RWPE2 (cell line): ENCODE measurements around the gene PDK1.

Source experiments
- ATAC-seq: fragments of 200-7000 bp; cut with Tn5 transposase; 3 replicates; pipeline ENCODE4 v1.9.1; 2021; ENCODE audit warnings: low read depth
- DNase-seq: peaks from one replicate; pipeline ENCODE4 v3.0.0-alpha.2; 2020; ENCODE audit warnings: low spot score
- H3K27ac ChIP-seq: fragments of 450-650 bp; 2 replicates; pipeline ENCODE4 v1.5.1; 2017; ENCODE audit warnings: mild to moderate bottlenecking; ENCODE audit not compliant: poor library complexity, severe bottlenecking
- H3K27me3 ChIP-seq: fragments of 250-450 bp; sonication (Bioruptor Pico); 2 replicates; pipeline ENCODE4 v1.5.1; 2021; ENCODE audit warnings: mild to moderate bottlenecking, moderate library complexity; ENCODE audit not compliant: insufficient read depth, poor library complexity, severe bottlenecking
- H3K36me3 ChIP-seq: fragments of 250-450 bp; sonication (Bioruptor Pico); 2 replicates; pipeline ENCODE4 v1.5.1; 2020; ENCODE audit warnings: low read depth, mild to moderate bottlenecking, moderate library complexity
- H3K4me1 ChIP-seq: fragments of 250-450 bp; sonication (Bioruptor Pico); 2 replicates; pipeline ENCODE4 v1.5.1; 2021; ENCODE audit warnings: mild to moderate bottlenecking, moderate library complexity; ENCODE audit not compliant: insufficient read depth, poor library complexity, severe bottlenecking
- H3K4me3 ChIP-seq: fragments of 250-450 bp; sonication (Bioruptor Pico); 2 replicates; pipeline ENCODE4 v1.5.1; 2021; ENCODE audit warnings: mild to moderate bottlenecking, moderate library complexity; ENCODE audit not compliant: severe bottlenecking
- H3K9me3 ChIP-seq: fragments of 250-450 bp; sonication (Bioruptor Pico); 2 replicates; pipeline ENCODE4 v1.5.1; 2021; ENCODE audit warnings: mild to moderate bottlenecking, moderate library complexity; ENCODE audit not compliant: severe bottlenecking
- TF ChIP-seq, protein P1 (sequence below): fragments of 450-650 bp; IDR thresholded peaks from one replicate; pipeline ENCODE4 v1.5.1; 2017; ENCODE audit warnings: mild to moderate bottlenecking, moderate library complexity; ENCODE audit not compliant: poor library complexity, severe bottlenecking

The PDK1 gene

DNA sequence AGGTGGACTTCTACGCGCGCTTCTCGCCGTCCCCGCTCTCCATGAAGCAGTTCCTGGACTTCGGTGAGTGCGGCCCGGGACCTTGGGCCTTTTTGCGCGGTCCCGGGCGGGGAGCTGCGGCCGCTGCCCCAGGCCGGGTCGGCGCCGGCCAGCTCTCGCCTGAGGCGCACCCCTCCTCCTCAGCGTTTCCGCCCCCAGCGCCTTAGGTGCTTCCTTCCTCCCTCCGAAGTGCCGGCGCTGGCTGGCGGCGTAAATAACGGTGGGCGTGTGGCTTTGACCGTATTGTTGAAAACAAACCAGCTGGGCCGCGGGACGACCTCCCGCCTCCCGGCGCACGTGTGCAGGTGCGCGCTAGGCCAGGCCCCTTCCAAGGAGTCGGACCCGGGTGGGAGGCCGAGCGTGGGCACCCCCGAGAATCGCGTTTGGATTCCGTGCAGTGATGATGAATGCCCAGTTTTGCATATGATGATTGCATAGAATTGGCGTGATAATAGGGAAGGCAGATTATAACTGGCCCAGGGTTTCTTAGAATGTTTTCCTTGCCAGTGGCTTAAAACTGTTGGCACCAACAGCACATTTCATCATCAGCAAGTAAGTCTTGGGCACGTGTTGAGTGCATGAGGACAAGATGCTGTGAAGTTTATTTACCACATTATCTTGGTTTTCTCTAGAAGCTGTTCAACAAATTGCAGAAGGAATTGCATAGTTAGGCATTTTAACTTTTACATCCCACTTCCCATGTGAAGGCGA, 569 bp downstream of the PDK1 start:
- Histone ChIP-seq H3K9me3 (no peaks in the 10 kb centered on the region), H3K27me3 (no peaks in the 10 kb centered on the region), H3K4me3 (peak overlapping the region; percentile 65), H3K4me1 (peaks cover 23% of the 10 kb centered on the region), H3K36me3 (peaks cover 32% of the 10 kb centered on the region), H3K27ac (peak overlapping the region; percentile 84)
- peak; percentile 55 for ATAC-seq
- TF ChIP-seq, protein P1, sequence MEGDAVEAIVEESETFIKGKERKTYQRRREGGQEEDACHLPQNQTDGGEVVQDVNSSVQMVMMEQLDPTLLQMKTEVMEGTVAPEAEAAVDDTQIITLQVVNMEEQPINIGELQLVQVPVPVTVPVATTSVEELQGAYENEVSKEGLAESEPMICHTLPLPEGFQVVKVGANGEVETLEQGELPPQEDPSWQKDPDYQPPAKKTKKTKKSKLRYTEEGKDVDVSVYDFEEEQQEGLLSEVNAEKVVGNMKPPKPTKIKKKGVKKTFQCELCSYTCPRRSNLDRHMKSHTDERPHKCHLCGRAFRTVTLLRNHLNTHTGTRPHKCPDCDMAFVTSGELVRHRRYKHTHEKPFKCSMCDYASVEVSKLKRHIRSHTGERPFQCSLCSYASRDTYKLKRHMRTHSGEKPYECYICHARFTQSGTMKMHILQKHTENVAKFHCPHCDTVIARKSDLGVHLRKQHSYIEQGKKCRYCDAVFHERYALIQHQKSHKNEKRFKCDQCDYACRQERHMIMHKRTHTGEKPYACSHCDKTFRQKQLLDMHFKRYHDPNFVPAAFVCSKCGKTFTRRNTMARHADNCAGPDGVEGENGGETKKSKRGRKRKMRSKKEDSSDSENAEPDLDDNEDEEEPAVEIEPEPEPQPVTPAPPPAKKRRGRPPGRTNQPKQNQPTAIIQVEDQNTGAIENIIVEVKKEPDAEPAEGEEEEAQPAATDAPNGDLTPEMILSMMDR: no peak
- peak; percentile 70 for DNase-seq

DNA sequence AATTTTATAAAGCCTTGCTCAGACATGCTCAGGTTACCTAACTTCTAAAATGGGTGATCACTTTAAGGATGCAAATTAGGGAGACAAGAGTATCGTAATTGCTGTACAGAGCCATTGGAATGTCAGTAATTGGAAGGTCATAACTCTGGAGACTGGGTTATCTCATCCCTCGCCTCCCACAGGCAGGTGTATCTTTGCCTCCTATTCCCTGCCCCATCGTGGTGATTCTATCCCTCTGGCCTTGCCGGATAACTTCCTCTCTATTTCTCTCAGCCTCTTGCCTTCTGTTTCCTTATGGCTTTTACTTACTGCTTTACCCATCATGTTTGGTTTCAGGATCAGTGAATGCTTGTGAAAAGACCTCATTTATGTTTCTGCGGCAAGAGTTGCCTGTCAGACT, 2.5 kb downstream of the PDK1 start:
- Histone ChIP-seq H3K27ac (no peak overlapping the region), H3K27me3 (no peaks in the 10 kb centered on the region), H3K4me3 (no peak overlapping the region), H3K36me3 (peaks cover 51% of the 10 kb centered on the region), H3K4me1 (peaks cover 14% of the 10 kb centered on the region), H3K9me3 (no peaks in the 10 kb centered on the region)
- ATAC-seq: no peak
- TF ChIP-seq, protein P1: no peak
- no peak for DNase-seq

DNA sequence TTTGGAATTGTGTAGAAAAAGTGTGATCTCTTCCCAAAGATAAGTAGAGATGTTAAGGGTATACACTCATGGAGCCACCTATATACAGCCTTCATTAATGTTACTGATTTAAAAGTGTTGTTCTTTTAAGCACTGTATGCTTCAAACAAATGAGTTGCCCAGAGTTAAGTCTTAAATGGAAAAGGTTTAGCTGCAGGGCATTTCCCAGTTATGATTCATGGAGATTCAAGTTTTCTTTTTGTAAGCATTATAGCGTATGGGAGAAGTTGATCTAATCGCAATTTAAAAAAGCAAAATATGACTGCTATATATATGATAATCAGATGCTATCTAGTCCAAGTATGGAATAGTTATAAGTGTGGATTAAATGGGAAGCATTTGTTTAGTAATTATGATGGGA, 4.8 kb downstream of the PDK1 start:
- no peaks in the 10 kb centered on the region for H3K9me3 ChIP-seq
- TF ChIP-seq, protein P1: no peak
- DNase-seq (no peak), ATAC-seq (no peak)
- no peak overlapping the region for H3K27ac ChIP-seq
- H3K27me3 ChIP-seq: no peaks in the 10 kb centered on the region
- H3K4me3 ChIP-seq: no peak overlapping the region
- H3K36me3 ChIP-seq: peaks cover 75% of the 10 kb centered on the region
- H3K4me1 ChIP-seq: peaks cover 7% of the 10 kb centered on the region

DNA sequence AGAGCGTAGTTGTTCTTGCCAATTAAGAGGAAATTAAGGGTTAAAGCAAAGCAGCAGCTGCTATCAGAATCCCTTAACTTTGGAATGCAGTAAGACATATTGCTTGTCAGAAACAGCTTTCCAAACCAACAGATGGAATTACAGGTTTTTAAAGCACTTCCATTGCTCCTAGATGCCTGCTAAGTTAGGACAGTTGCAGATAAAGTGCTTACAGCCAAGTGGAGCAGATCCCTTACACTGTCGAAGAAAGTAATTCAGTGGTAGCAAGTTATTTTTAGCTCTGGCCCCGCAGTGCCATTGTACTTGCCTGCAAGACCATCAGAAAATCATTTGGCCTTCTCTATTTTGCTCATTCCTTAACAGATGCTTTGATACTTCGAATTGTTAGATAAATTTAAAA, 5.4 kb downstream of the PDK1 start:
- no peaks in the 10 kb centered on the region for H3K27me3 ChIP-seq
- TF ChIP-seq, protein P1: no peak
- no peaks in the 10 kb centered on the region for H3K9me3 ChIP-seq
- no peak overlapping the region for H3K4me3 ChIP-seq
- ATAC-seq (no peak), DNase-seq (no peak)
- H3K4me1 ChIP-seq: peaks cover 7% of the 10 kb centered on the region
- no peak overlapping the region for H3K27ac ChIP-seq
- peaks cover 80% of the 10 kb centered on the region for H3K36me3 ChIP-seq

DNA sequence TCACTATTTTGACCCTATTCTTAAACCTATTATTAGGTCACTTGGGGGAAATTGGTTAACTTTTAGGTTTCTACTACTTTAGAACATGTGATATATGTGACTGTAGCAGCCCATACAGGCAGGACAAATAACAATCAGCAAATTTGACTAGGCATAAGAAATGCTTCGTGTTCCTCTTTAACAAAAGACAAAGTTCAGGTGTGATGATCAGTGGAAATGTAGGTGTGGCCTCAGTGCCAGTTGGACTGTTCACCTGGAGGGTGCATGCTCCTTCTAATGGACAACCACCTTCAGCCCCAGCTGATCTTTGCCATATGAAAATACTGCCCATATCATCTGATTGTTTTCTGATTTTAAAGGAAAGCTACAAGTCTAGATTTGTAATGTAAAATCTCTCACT, 6.4 kb downstream of the PDK1 start:
- TF ChIP-seq, protein P1: no peak
- H3K4me3 ChIP-seq: no peak overlapping the region
- H3K4me1 ChIP-seq: peaks cover 7% of the 10 kb centered on the region
- no peaks in the 10 kb centered on the region for H3K27me3 ChIP-seq
- ATAC-seq: no peak
- H3K36me3 ChIP-seq: peaks cover 91% of the 10 kb centered on the region
- no peak for DNase-seq
- no peaks in the 10 kb centered on the region for H3K9me3 ChIP-seq
- no peak overlapping the region for H3K27ac ChIP-seq
